Mammary epithelial cell (primary cell): ENCODE data around the gene MMUT.

Experiments used
- EZH2 ChIP-seq: IDR thresholded peaks from 2 replicates; pipeline ENCODE4 v1.6.1; 2012; ENCODE audit warnings: low read length, inconsistent platforms, borderline replicate concordance
- TF ChIP-seq, protein P1 (sequence below), 2 donors: IDR thresholded peaks in 1 of 2; conservative IDR thresholded peaks in 1 of 2; 2 replicates each; pipeline ENCODE4 v1.5.1; 2011 to 2012; ENCODE audit warnings: inconsistent platforms in 2 of 2, low read length in 2 of 2, mild to moderate bottlenecking in 2 of 2, control low read depth in 1 of 2, low read depth in 1 of 2; ENCODE audit not compliant: insufficient read depth in 1 of 2; ENCODE audit errors: extremely low read depth in 1 of 2

GRCh38 chr6:49430187-49430586 lies 32.9 kb downstream of the MMUT start:
- TF ChIP-seq, protein P1, sequence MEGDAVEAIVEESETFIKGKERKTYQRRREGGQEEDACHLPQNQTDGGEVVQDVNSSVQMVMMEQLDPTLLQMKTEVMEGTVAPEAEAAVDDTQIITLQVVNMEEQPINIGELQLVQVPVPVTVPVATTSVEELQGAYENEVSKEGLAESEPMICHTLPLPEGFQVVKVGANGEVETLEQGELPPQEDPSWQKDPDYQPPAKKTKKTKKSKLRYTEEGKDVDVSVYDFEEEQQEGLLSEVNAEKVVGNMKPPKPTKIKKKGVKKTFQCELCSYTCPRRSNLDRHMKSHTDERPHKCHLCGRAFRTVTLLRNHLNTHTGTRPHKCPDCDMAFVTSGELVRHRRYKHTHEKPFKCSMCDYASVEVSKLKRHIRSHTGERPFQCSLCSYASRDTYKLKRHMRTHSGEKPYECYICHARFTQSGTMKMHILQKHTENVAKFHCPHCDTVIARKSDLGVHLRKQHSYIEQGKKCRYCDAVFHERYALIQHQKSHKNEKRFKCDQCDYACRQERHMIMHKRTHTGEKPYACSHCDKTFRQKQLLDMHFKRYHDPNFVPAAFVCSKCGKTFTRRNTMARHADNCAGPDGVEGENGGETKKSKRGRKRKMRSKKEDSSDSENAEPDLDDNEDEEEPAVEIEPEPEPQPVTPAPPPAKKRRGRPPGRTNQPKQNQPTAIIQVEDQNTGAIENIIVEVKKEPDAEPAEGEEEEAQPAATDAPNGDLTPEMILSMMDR (conservative IDR thresholded peaks at IDR 0.05 in 1 of 2, IDR thresholded peaks at IDR 0.05 in 1 of 2; ENCODE audit: extremely low read depth in 1 of 2, insufficient read depth in 1 of 2, low read depth in 1 of 2, low read length in 2 of 2) = no peak
- TF ChIP-seq EZH2 = no peak
